Measurements from ENCODE around the gene FAS. TPM values are rescaled to one million over a fixed set of nuclear protein-coding genes. Genes with fewer than 3 reads are reported as not detected.

Gene FAS
- total RNA-seq, 4 donors from 2014 or later = 17.8 to 60.2 (median 42.6) TPM

DNA sequence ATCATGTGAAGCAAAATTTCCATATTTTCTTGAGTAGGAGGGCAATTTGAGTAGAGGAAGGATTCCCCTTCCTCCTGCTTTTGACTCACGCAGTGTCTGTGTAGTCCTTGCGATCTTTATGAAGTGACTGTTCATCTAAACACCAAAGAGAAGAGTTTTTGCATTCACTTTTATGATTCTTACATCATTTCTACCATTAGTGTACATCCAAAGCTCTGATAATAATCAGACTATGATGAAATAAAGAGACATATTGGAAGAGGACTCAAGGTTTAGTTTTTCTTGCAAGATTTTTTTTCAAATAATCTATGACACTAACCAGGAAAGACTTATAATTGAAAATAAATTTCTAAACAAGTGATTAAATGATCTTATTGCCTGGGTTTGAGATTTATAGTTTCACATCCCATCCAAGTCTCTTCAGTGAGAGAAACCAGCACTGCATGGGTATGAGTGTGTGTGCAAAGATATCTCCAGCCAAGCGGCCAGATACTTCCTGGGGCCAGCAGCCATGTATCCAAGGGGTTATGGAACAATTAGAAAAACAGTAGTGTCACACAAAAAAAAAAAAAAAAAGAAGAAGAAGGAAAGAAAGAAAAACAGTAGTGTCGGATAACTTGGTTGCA lies 36.0 kb upstream of the FAS start:
- WGBS = 82% methylated on average over 4 of the region's 4 CpGs
- H3K4me3 ChIP-seq = no peak overlapping the region
- H3K36me3 ChIP-seq = no peaks in the 10 kb centered on the region
- peaks cover 28% of the 10 kb centered on the region for H3K4me1 ChIP-seq
- H3K27me3 ChIP-seq = no peaks in the 10 kb centered on the region
- H3K27ac ChIP-seq = no peak overlapping the region
- TF ChIP-seq, protein P1, sequence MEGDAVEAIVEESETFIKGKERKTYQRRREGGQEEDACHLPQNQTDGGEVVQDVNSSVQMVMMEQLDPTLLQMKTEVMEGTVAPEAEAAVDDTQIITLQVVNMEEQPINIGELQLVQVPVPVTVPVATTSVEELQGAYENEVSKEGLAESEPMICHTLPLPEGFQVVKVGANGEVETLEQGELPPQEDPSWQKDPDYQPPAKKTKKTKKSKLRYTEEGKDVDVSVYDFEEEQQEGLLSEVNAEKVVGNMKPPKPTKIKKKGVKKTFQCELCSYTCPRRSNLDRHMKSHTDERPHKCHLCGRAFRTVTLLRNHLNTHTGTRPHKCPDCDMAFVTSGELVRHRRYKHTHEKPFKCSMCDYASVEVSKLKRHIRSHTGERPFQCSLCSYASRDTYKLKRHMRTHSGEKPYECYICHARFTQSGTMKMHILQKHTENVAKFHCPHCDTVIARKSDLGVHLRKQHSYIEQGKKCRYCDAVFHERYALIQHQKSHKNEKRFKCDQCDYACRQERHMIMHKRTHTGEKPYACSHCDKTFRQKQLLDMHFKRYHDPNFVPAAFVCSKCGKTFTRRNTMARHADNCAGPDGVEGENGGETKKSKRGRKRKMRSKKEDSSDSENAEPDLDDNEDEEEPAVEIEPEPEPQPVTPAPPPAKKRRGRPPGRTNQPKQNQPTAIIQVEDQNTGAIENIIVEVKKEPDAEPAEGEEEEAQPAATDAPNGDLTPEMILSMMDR (IDR thresholded peaks at IDR 0.05) = no peak
- TF ChIP-seq POLR2A (IDR thresholded peaks at IDR 0.05) (no peak), POLR2AphosphoS5 (IDR thresholded peaks at IDR 0.05) (no peak), EP300 (IDR thresholded peaks at IDR 0.05) (no peak)
- no peak for DNase-seq (ENCODE audit: low spot score in 2 of 2)
- no peaks in the 10 kb centered on the region for H3K9me3 ChIP-seq

- WGBS = 85% methylated on average over 1 of the region's 1 CpG
- Histone ChIP-seq H3K4me1 (peaks cover 3% of the 10 kb centered on the region), H3K36me3 (no peaks in the 10 kb centered on the region), H3K27me3 (no peaks in the 10 kb centered on the region), H3K27ac (no peak overlapping the region), H3K4me3 (no peak overlapping the region), H3K9me3 (no peaks in the 10 kb centered on the region)
- no peak for DNase-seq (ENCODE audit: low spot score in 2 of 2)
- TF ChIP-seq EP300 (IDR thresholded peaks at IDR 0.05) (no peak), POLR2AphosphoS5 (IDR thresholded peaks at IDR 0.05) (no peak), POLR2A (IDR thresholded peaks at IDR 0.05) (no peak)
- TF ChIP-seq, protein P1 (IDR thresholded peaks at IDR 0.05) = no peak
Observed at GRCh38 chr10:88957381-88957780, 33.2 kb upstream of the FAS start.

GRCh38 chr10:88958721-88959120 lies 31.9 kb upstream of the FAS start:
- no peaks in the 10 kb centered on the region for H3K9me3 ChIP-seq
- no peak for TF ChIP-seq POLR2A (IDR thresholded peaks at IDR 0.05)
- no peak for TF ChIP-seq EP300 (IDR thresholded peaks at IDR 0.05)
- TF ChIP-seq, protein P1 (IDR thresholded peaks at IDR 0.05) = no peak
- no peak for TF ChIP-seq POLR2AphosphoS5 (IDR thresholded peaks at IDR 0.05)
- H3K4me1 ChIP-seq = no peaks in the 10 kb centered on the region
- no peak overlapping the region for H3K4me3 ChIP-seq
- 94% methylated on average over 6 of the region's 6 CpGs for WGBS
- no peak for DNase-seq (ENCODE audit: low spot score in 2 of 2)
- no peaks in the 10 kb centered on the region for H3K27me3 ChIP-seq
- no peak overlapping the region for H3K27ac ChIP-seq
- no peaks in the 10 kb centered on the region for H3K36me3 ChIP-seq

- no peak for TF ChIP-seq POLR2AphosphoS5 (IDR thresholded peaks at IDR 0.05)
- TF ChIP-seq, protein P1 (IDR thresholded peaks at IDR 0.05) = no peak
- 83% methylated on average over 1 of the region's 1 CpG for WGBS
- Histone ChIP-seq H3K27ac (no peak overlapping the region), H3K4me1 (no peaks in the 10 kb centered on the region), H3K4me3 (no peak overlapping the region), H3K36me3 (no peaks in the 10 kb centered on the region), H3K9me3 (no peaks in the 10 kb centered on the region), H3K27me3 (no peaks in the 10 kb centered on the region)
- DNase-seq (ENCODE audit: low spot score in 2 of 2) = no peak
Observed at GRCh38 chr10:88960802-88961201, 29.8 kb upstream of the FAS start.

DNA sequence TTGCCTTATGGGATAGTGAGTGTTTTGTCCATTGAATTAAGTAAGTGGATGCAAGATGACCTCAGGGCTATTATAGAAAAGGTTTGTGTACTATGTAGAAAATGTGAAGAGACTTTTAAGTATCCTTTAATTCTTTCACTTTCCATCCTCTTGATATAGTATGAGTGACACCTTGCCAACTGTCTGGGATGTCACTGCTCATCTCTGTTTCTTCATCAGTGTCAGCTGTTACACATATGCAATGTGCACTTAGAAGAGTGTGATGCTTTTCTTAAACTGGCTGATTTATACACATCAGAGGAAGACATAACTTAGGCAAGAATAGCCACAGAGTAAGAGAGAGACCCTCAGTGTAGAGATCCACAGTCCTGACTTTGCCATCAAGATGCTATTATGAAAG lies 29.3 kb upstream of the FAS start:
- H3K27me3 ChIP-seq = no peaks in the 10 kb centered on the region
- TF ChIP-seq POLR2AphosphoS5 (IDR thresholded peaks at IDR 0.05) = no peak
- TF ChIP-seq EP300 (IDR thresholded peaks at IDR 0.05) = no peak
- no peak for TF ChIP-seq POLR2A (IDR thresholded peaks at IDR 0.05)
- TF ChIP-seq, protein P1 (IDR thresholded peaks at IDR 0.05) = no peak

More for the DNA sequence above, 29.3 kb upstream of the FAS start:
- H3K36me3 ChIP-seq = no peaks in the 10 kb centered on the region
- no peak for DNase-seq (ENCODE audit: low spot score in 2 of 2)
- H3K27ac ChIP-seq = no peak overlapping the region
- H3K4me3 ChIP-seq = no peak overlapping the region
- no peaks in the 10 kb centered on the region for H3K9me3 ChIP-seq
- H3K4me1 ChIP-seq = no peaks in the 10 kb centered on the region

Data from suprapubic skin (tissue), 4 donors.